ENCODE results near the gene PKD1L1. TPM values are rescaled to one million over a fixed set of nuclear protein-coding genes. Genes with fewer than 3 reads are reported as not detected.

The PKD1L1 gene
- polyA plus RNA-seq, 12 donors: 0.26 to 2.3 (median 0.99) TPM; not detected in 2

GRCh38 chr7:47735431-47736345 lies 212.6 kb downstream of the PKD1L1 start:
- DNase-seq: no peak

- no peak for DNase-seq
These were observed 213.3 kb downstream of the PKD1L1 start for GRCh38 chr7:47734949-47735291.

- no peak for DNase-seq
These were observed 213.8 kb downstream of the PKD1L1 start for GRCh38 chr7:47734287-47734948.

- DNase-seq: no peak
These were observed 218.1 kb downstream of the PKD1L1 start for GRCh38 chr7:47730142-47730541.

GRCh38 chr7:47726047-47726726 lies 222.1 kb downstream of the PKD1L1 start:
- no peak for DNase-seq

- DNase-seq: no peak
These were observed 223.1 kb downstream of the PKD1L1 start for GRCh38 chr7:47725031-47725780.

Other genes starting within 250 kb of the PKD1L1 start
- 10 to 100 TPM in 11 of 12 donors, not detected in 1; 15.3 to 24.4 (median 19.7) TPM for gene HUS1, start 31.1 kb upstream of the PKD1L1 start, polyA plus RNA-seq (ENCODE audit: insufficient read length in 12 of 12)
- under 1 TPM in 1 of 12 donors, not detected in 11; 0.24 TPM for gene SUN3, start 80.6 kb upstream of the PKD1L1 start, polyA plus RNA-seq (ENCODE audit: insufficient read length in 12 of 12)
- gene C7orf57, start 87.1 kb upstream of the PKD1L1 start, polyA plus RNA-seq (ENCODE audit: insufficient read length in 12 of 12): under 1 TPM in 5 of 12 donors, not detected in 7; 0.09 to 0.20 (median 0.16) TPM
- 1 to 10 TPM in 10 of 12 donors, not detected in 2; 1.0 to 5.5 (median 1.6) TPM for gene UPP1, start 140.8 kb upstream of the PKD1L1 start, polyA plus RNA-seq (ENCODE audit: insufficient read length in 12 of 12)
- gene ABCA13, start 223.0 kb upstream of the PKD1L1 start, polyA plus RNA-seq (ENCODE audit: insufficient read length in 12 of 12): under 1 TPM in 10 of 12 donors, not detected in 2; 0.01 to 0.36 (median 0.11) TPM